Measurements from ENCODE around the gene SHISAL1. TPM values are rescaled to one million over a fixed set of nuclear protein-coding genes. Genes with fewer than 3 reads are reported as not detected.

Gene SHISAL1
- total RNA-seq, 1 donor from 2014 or later, result not detected

DNA sequence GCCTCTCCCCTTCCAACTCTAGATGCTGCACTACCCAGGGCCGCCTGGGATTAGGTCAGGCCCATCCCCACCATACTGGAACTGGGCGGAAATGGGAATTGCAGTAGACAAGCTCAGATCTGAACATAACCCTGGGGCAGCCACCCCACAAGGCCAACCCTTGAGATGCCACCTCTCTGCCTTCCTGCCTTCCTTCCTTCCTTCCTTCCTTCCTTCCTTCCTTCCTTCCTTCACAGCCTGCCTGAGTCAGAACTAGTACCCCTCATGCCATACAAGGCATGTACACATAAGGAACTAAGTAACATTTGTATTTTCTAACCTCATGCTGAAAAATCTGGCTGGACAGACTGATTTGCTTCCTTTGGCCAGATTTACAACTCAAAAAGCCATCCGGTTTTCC lies 28.0 kb downstream of the SHISAL1 start:
- Mint-ChIP-seq H3K9me3 (no peaks in the 10 kb centered on the region), H3K4me1 (ENCODE audit: low read depth) (no peaks in the 10 kb centered on the region), H3K27ac (no peak overlapping the region), H3K4me3 (no peak overlapping the region), H3K36me3 (ENCODE audit: low read depth) (no peaks in the 10 kb centered on the region), H3K27me3 (ENCODE audit: insufficient read depth) (peaks cover 7% of the 10 kb centered on the region)
- DNase-seq (ENCODE audit: low spot score), result no peak
- intact Hi-C loops (cut with micrococcal nuclease), result no loop called here

GRCh38 chr22:44281768-44282637 lies 30.7 kb downstream of the SHISAL1 start:
- H3K36me3 Mint-ChIP-seq (ENCODE audit: low read depth), result no peaks in the 10 kb centered on the region
- intact Hi-C loops (cut with micrococcal nuclease), result no loop called here
- no peak overlapping the region for H3K4me3 Mint-ChIP-seq
- H3K4me1 Mint-ChIP-seq (ENCODE audit: low read depth), result no peaks in the 10 kb centered on the region
- H3K9me3 Mint-ChIP-seq, result no peaks in the 10 kb centered on the region
- H3K27me3 Mint-ChIP-seq (ENCODE audit: insufficient read depth), result peaks cover 13% of the 10 kb centered on the region
- no peak for DNase-seq (ENCODE audit: low spot score)
- H3K27ac Mint-ChIP-seq, result no peak overlapping the region

- H3K9me3 Mint-ChIP-seq, result no peaks in the 10 kb centered on the region
- no peak overlapping the region for H3K27ac Mint-ChIP-seq
- H3K36me3 Mint-ChIP-seq (ENCODE audit: low read depth), result no peaks in the 10 kb centered on the region
- DNase-seq (ENCODE audit: low spot score), result no peak
- H3K27me3 Mint-ChIP-seq (ENCODE audit: insufficient read depth), result peaks cover 13% of the 10 kb centered on the region
- intact Hi-C loops (cut with micrococcal nuclease), result no loop called here
- no peak overlapping the region for H3K4me3 Mint-ChIP-seq
- no peaks in the 10 kb centered on the region for H3K4me1 Mint-ChIP-seq (ENCODE audit: low read depth)
Observed at GRCh38 chr22:44280665-44281188, 32.0 kb downstream of the SHISAL1 start.

DNA sequence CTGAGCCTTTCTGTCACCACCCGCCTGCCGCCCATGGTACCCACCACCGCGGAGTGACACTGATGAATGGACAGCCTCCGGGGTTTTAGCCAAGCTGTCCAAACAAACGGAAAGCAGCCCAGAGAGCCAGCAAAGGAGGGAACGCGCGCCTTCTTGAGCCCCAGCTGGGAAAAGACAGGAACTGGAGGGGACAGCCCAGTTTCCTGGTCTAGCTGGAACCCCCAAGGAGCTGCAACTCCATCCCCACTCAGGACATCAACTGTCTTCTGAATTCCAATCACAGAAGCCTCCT lies 33.7 kb downstream of the SHISAL1 start:
- Mint-ChIP-seq H3K36me3 (ENCODE audit: low read depth) (no peaks in the 10 kb centered on the region), H3K9me3 (no peaks in the 10 kb centered on the region), H3K4me3 (no peak overlapping the region), H3K27me3 (ENCODE audit: insufficient read depth) (peaks cover 17% of the 10 kb centered on the region), H3K27ac (no peak overlapping the region), H3K4me1 (ENCODE audit: low read depth) (no peaks in the 10 kb centered on the region)
- intact Hi-C loops (cut with micrococcal nuclease), result no loop called here
- DNase-seq (ENCODE audit: low spot score), result no peak

- no peaks in the 10 kb centered on the region for H3K4me1 Mint-ChIP-seq (ENCODE audit: low read depth)
- H3K4me3 Mint-ChIP-seq, result no peak overlapping the region
- peaks cover 17% of the 10 kb centered on the region for H3K27me3 Mint-ChIP-seq (ENCODE audit: insufficient read depth)
Observed at GRCh38 chr22:44278243-44279068, 34.3 kb downstream of the SHISAL1 start.

GRCh38 chr22:44277386-44278135 lies 35.2 kb downstream of the SHISAL1 start:
- no peak for DNase-seq (ENCODE audit: low spot score)
- H3K4me1 Mint-ChIP-seq (ENCODE audit: low read depth), result no peaks in the 10 kb centered on the region
- H3K27ac Mint-ChIP-seq, result no peak overlapping the region

More at GRCh38 chr22:44278243-44279068, 34.3 kb downstream of the SHISAL1 start:
- no peak for DNase-seq (ENCODE audit: low spot score)
- H3K36me3 Mint-ChIP-seq (ENCODE audit: low read depth), result no peaks in the 10 kb centered on the region
- H3K9me3 Mint-ChIP-seq, result no peaks in the 10 kb centered on the region
- no peak overlapping the region for H3K27ac Mint-ChIP-seq
- intact Hi-C loops (cut with micrococcal nuclease), result no loop called here

GRCh38 chr22:44276706-44277356 lies 35.9 kb downstream of the SHISAL1 start:
- intact Hi-C loops (cut with micrococcal nuclease), result no loop called here
- no peak overlapping the region for H3K27ac Mint-ChIP-seq

More at GRCh38 chr22:44277386-44278135, 35.2 kb downstream of the SHISAL1 start:
- no peak overlapping the region for H3K4me3 Mint-ChIP-seq
- H3K27me3 Mint-ChIP-seq (ENCODE audit: insufficient read depth), result peaks cover 17% of the 10 kb centered on the region
- intact Hi-C loops (cut with micrococcal nuclease), result no loop called here
- no peaks in the 10 kb centered on the region for H3K36me3 Mint-ChIP-seq (ENCODE audit: low read depth)
- no peaks in the 10 kb centered on the region for H3K9me3 Mint-ChIP-seq

GRCh38 chr22:44276041-44276440 lies 36.7 kb downstream of the SHISAL1 start:
- H3K4me3 Mint-ChIP-seq, result no peak overlapping the region
- no peak for DNase-seq (ENCODE audit: low spot score)
- H3K9me3 Mint-ChIP-seq, result no peaks in the 10 kb centered on the region
- H3K36me3 Mint-ChIP-seq (ENCODE audit: low read depth), result no peaks in the 10 kb centered on the region
- peaks cover 14% of the 10 kb centered on the region for H3K27me3 Mint-ChIP-seq (ENCODE audit: insufficient read depth)
- no peak overlapping the region for H3K27ac Mint-ChIP-seq
- H3K4me1 Mint-ChIP-seq (ENCODE audit: low read depth), result no peaks in the 10 kb centered on the region
- intact Hi-C loops (cut with micrococcal nuclease), result no loop called here

More at GRCh38 chr22:44276706-44277356, 35.9 kb downstream of the SHISAL1 start:
- no peak for DNase-seq (ENCODE audit: low spot score)
- Mint-ChIP-seq H3K36me3 (ENCODE audit: low read depth) (no peaks in the 10 kb centered on the region), H3K9me3 (no peaks in the 10 kb centered on the region), H3K4me3 (no peak overlapping the region), H3K4me1 (ENCODE audit: low read depth) (no peaks in the 10 kb centered on the region), H3K27me3 (ENCODE audit: insufficient read depth) (peaks cover 14% of the 10 kb centered on the region)

DNA sequence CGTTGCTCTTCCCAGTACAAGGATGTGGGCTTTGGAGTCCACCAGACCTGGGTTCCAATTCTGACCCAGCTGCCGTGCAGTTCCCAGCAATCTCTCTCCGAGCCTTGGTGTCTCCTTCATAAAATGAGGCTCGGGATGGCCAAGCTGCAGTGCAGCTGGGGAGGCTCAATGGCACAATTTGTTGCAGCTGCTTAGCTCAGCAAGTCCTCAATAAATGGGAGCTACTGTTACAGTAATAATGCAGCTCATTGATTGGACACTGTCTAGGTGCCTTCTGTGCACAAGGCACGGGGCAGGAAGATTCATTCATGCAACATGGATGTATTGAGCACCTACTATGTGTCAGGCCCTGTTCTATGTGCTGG lies 37.1 kb downstream of the SHISAL1 start:
- H3K36me3 Mint-ChIP-seq (ENCODE audit: low read depth), result no peaks in the 10 kb centered on the region
- intact Hi-C loops (cut with micrococcal nuclease), result no loop called here
- DNase-seq (ENCODE audit: low spot score), result no peak
- no peak overlapping the region for H3K27ac Mint-ChIP-seq
- no peaks in the 10 kb centered on the region for H3K4me1 Mint-ChIP-seq (ENCODE audit: low read depth)
- H3K4me3 Mint-ChIP-seq, result no peak overlapping the region
- peaks cover 14% of the 10 kb centered on the region for H3K27me3 Mint-ChIP-seq (ENCODE audit: insufficient read depth)
- no peaks in the 10 kb centered on the region for H3K9me3 Mint-ChIP-seq

GRCh38 chr22:44274918-44275630 lies 37.7 kb downstream of the SHISAL1 start:
- no peak overlapping the region for H3K4me3 Mint-ChIP-seq
- H3K36me3 Mint-ChIP-seq (ENCODE audit: low read depth), result no peaks in the 10 kb centered on the region
- intact Hi-C loops (cut with micrococcal nuclease), result no loop called here
- no peak overlapping the region for H3K27ac Mint-ChIP-seq
- no peak for DNase-seq (ENCODE audit: low spot score)
- peaks cover 13% of the 10 kb centered on the region for H3K27me3 Mint-ChIP-seq (ENCODE audit: insufficient read depth)
- H3K9me3 Mint-ChIP-seq, result no peaks in the 10 kb centered on the region
- H3K4me1 Mint-ChIP-seq (ENCODE audit: low read depth), result no peaks in the 10 kb centered on the region

- H3K4me1 Mint-ChIP-seq (ENCODE audit: low read depth), result no peaks in the 10 kb centered on the region
- H3K27ac Mint-ChIP-seq, result no peak overlapping the region
- DNase-seq (ENCODE audit: low spot score), result no peak
- H3K9me3 Mint-ChIP-seq, result no peaks in the 10 kb centered on the region
- no peaks in the 10 kb centered on the region for H3K36me3 Mint-ChIP-seq (ENCODE audit: low read depth)
- H3K4me3 Mint-ChIP-seq, result no peak overlapping the region
- H3K27me3 Mint-ChIP-seq (ENCODE audit: insufficient read depth), result peaks cover 6% of the 10 kb centered on the region
- intact Hi-C loops (cut with micrococcal nuclease), result no loop called here
Observed at GRCh38 chr22:44273175-44273574, 39.6 kb downstream of the SHISAL1 start.

- Mint-ChIP-seq H3K27me3 (ENCODE audit: insufficient read depth) (peaks cover 4% of the 10 kb centered on the region), H3K4me3 (no peak overlapping the region), H3K36me3 (ENCODE audit: low read depth) (no peaks in the 10 kb centered on the region), H3K4me1 (ENCODE audit: low read depth) (no peaks in the 10 kb centered on the region), H3K9me3 (no peaks in the 10 kb centered on the region), H3K27ac (no peak overlapping the region)
- intact Hi-C loops (cut with micrococcal nuclease), result no loop called here
- DNase-seq (ENCODE audit: low spot score), result no peak
Observed at GRCh38 chr22:44272401-44272771, 40.4 kb downstream of the SHISAL1 start.
